Thymus (tissue), 11 donors: Measurements from ENCODE around the gene CA10. TPM values are rescaled to one million over a fixed set of nuclear protein-coding genes. Genes with fewer than 3 reads are reported as not detected.
A peak's percentile ranks its signal among the peaks of the same experiment; 100 is the strongest.

Source experiments
- DNase-seq, 9 donors: peaks; one replicate each; pipeline ENCODE4 v3.0.0-alpha.2; 2013; ENCODE audit warnings: low spot score in 9 of 9, low read depth in 6 of 9, missing footprints in 1 of 9
- H3K27ac ChIP-seq, 2 donors: one replicate each; pipeline ENCODE4 v1.5.1; 2013; ENCODE audit warnings: control low read depth in 1 of 2, low read depth in 1 of 2, low read length in 1 of 2, mild to moderate bottlenecking in 1 of 2, moderate library complexity in 1 of 2
- H3K27me3 ChIP-seq, 2 donors: one replicate each; pipeline ENCODE4 v1.5.1; 2013; ENCODE audit warnings: low read length in 1 of 2; ENCODE audit not compliant: control insufficient read depth in 2 of 2, insufficient read depth in 1 of 2
- H3K36me3 ChIP-seq, 2 donors: one replicate each; pipeline ENCODE4 v1.5.1; 2013; ENCODE audit warnings: low read length in 1 of 2, mild to moderate bottlenecking in 1 of 2, moderate library complexity in 1 of 2; ENCODE audit not compliant: control insufficient read depth in 2 of 2, insufficient read depth in 2 of 2
- H3K4me1 ChIP-seq, 2 donors: one replicate each; pipeline ENCODE4 v1.5.1; 2013; ENCODE audit warnings: low read length in 2 of 2; ENCODE audit not compliant: control insufficient read depth in 2 of 2, insufficient read depth in 2 of 2
- H3K4me3 ChIP-seq, 2 donors: one replicate each; pipeline ENCODE4 v1.5.1; 2013; ENCODE audit warnings: low read length in 2 of 2, control low read depth in 1 of 2, mild to moderate bottlenecking in 1 of 2
- H3K9me3 ChIP-seq, 2 donors: one replicate each; pipeline ENCODE4 v1.5.1; 2013; ENCODE audit warnings: low read length in 1 of 2, mild to moderate bottlenecking in 1 of 2; ENCODE audit not compliant: control insufficient read depth in 2 of 2, insufficient read depth in 1 of 2
- WGBS: extraction: QIAGEN DNeasy Blood & Tissue Kit; methylation state at CpG from one replicate; pipeline ENCODE4 v1.1.7; 2013; 5-methylcytosine and 5-hydroxymethylcytosine counted together
- polyA plus RNA-seq: library from polyadenylated mRNA; stranded (reverse); fragments of 200-250 nt; gene quantifications from one replicate; pipeline ENCODE4 v1.2.3, GENCODE V29; 2013
- total RNA-seq: library from RNA; stranded (reverse); fragments of 120-200 nt; gene quantifications from one replicate; pipeline ENCODE4 v1.2.4, GENCODE V29; 2013
- donor health status: healthy.

CA10 gene
- total and polyA plus RNA-seq, 2 donors: 0.25 to 0.61 TPM

GRCh38 chr17:51725185-51725584, 433.3 kb downstream of the CA10 start:
- Histone ChIP-seq H3K4me1 (no peaks in the 10 kb centered on the region), H3K4me3 (no peak overlapping the region), H3K9me3 (no peaks in the 10 kb centered on the region), H3K27ac (no peak overlapping the region), H3K36me3 (no peaks in the 10 kb centered on the region), H3K27me3 (no peaks in the 10 kb centered on the region)
- no peak for DNase-seq
- WGBS: 60% methylated on average over 3 of the region's 3 CpGs

- Histone ChIP-seq H3K9me3 (no peaks in the 10 kb centered on the region), H3K4me1 (no peaks in the 10 kb centered on the region), H3K36me3 (no peaks in the 10 kb centered on the region), H3K27ac (no peak overlapping the region), H3K27me3 (no peaks in the 10 kb centered on the region), H3K4me3 (no peak overlapping the region)
- 94% methylated on average over 1 of the region's 1 CpG for WGBS
- no peak for DNase-seq
Measured at GRCh38 chr17:51724043-51724580, 434.4 kb downstream of the CA10 start.

- WGBS: 95% methylated on average over 1 of the region's 1 CpG
- H3K36me3 ChIP-seq: no peaks in the 10 kb centered on the region
- no peaks in the 10 kb centered on the region for H3K9me3 ChIP-seq
- H3K27ac ChIP-seq: no peak overlapping the region
- no peak for DNase-seq
- no peaks in the 10 kb centered on the region for H3K27me3 ChIP-seq
- H3K4me3 ChIP-seq: no peak overlapping the region
- H3K4me1 ChIP-seq: no peaks in the 10 kb centered on the region
Measured at GRCh38 chr17:51722994-51723393, 435.5 kb downstream of the CA10 start.

GRCh38 chr17:51721730-51722129, 436.8 kb downstream of the CA10 start:
- no peaks in the 10 kb centered on the region for H3K27me3 ChIP-seq
- DNase-seq: no peak
- no peaks in the 10 kb centered on the region for H3K9me3 ChIP-seq
- no peak overlapping the region for H3K4me3 ChIP-seq
- H3K27ac ChIP-seq: no peak overlapping the region
- H3K4me1 ChIP-seq: no peaks in the 10 kb centered on the region
- 93% methylated on average over 5 of the region's 5 CpGs for WGBS
- no peaks in the 10 kb centered on the region for H3K36me3 ChIP-seq

- no peak for DNase-seq
- no peaks in the 10 kb centered on the region for H3K27me3 ChIP-seq
- no peaks in the 10 kb centered on the region for H3K36me3 ChIP-seq
- H3K4me1 ChIP-seq: no peaks in the 10 kb centered on the region
- H3K9me3 ChIP-seq: no peaks in the 10 kb centered on the region
- no peak overlapping the region for H3K4me3 ChIP-seq
- H3K27ac ChIP-seq: no peak overlapping the region
Measured at GRCh38 chr17:51720439-51720838, 438.1 kb downstream of the CA10 start.

- no peaks in the 10 kb centered on the region for H3K9me3 ChIP-seq
- no peaks in the 10 kb centered on the region for H3K27me3 ChIP-seq
- H3K4me3 ChIP-seq: no peak overlapping the region
- no peaks in the 10 kb centered on the region for H3K4me1 ChIP-seq
- 91% methylated on average over 3 of the region's 3 CpGs for WGBS
- no peak overlapping the region for H3K27ac ChIP-seq
- DNase-seq: no peak
- H3K36me3 ChIP-seq: no peaks in the 10 kb centered on the region
Measured at GRCh38 chr17:51718983-51719382, 439.5 kb downstream of the CA10 start.

GRCh38 chr17:51711581-51711980, 446.9 kb downstream of the CA10 start:
- no peak for DNase-seq
- H3K36me3 ChIP-seq: no peaks in the 10 kb centered on the region
- H3K9me3 ChIP-seq: no peaks in the 10 kb centered on the region
- H3K4me3 ChIP-seq: no peak overlapping the region
- no peak overlapping the region for H3K27ac ChIP-seq
- WGBS: 71% methylated on average over 7 of the region's 7 CpGs
- no peaks in the 10 kb centered on the region for H3K27me3 ChIP-seq
- H3K4me1 ChIP-seq: no peaks in the 10 kb centered on the region

- no peak for DNase-seq
- no peak overlapping the region for H3K27ac ChIP-seq
- H3K4me1 ChIP-seq: no peaks in the 10 kb centered on the region
- 77% methylated on average over 3 of the region's 3 CpGs for WGBS
- H3K27me3 ChIP-seq: no peaks in the 10 kb centered on the region
- no peak overlapping the region for H3K4me3 ChIP-seq
- no peaks in the 10 kb centered on the region for H3K36me3 ChIP-seq
- H3K9me3 ChIP-seq: no peaks in the 10 kb centered on the region
Measured at GRCh38 chr17:51710634-51710979, 447.9 kb downstream of the CA10 start.

- Histone ChIP-seq H3K27me3 (no peaks in the 10 kb centered on the region), H3K4me1 (no peaks in the 10 kb centered on the region), H3K4me3 (no peak overlapping the region), H3K9me3 (no peaks in the 10 kb centered on the region), H3K27ac (peak overlapping the region in 1 of 2 donors; percentile 11), H3K36me3 (no peaks in the 10 kb centered on the region)
- WGBS: 92% methylated on average over 7 of the region's 7 CpGs
- no peak for DNase-seq
Measured at GRCh38 chr17:51709694-51710633, 448.6 kb downstream of the CA10 start.
